C4-2B (cell line): ENCODE data around the gene KDM7A.

Experiments used
- H3K27ac ChIP-seq: fragments of 450-650 bp; 2 replicates; pipeline ENCODE4 v1.5.1; 2017
- ZFX ChIP-seq: fragments of 450-650 bp; IDR thresholded peaks from 2 replicates; pipeline ENCODE4 v1.6.1; 2017
- TF ChIP-seq, protein P1 (sequence below): fragments of 450-650 bp; conservative IDR thresholded peaks from 2 replicates; pipeline ENCODE4 v1.5.1; 2017; ENCODE audit warnings: mild to moderate bottlenecking

The KDM7A gene

DNA sequence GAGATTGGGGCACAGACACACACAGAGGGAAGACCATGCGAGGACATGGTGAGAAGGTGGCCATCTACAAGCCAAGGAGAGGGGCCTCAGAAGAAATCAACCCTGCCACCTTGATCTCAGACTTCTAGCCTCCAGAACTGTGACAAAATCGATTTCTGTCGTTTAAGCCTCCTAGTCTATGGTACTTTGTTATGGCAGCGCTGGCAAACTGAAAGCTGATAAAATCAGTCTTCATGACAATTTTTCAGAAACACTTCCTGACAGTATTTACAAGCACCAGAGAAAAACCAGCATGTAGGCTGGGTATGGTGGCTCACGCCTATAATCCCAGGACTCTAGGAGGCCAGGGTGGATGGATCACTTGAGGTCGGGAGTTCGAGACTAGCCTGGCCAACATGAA, 118.3 kb downstream of the KDM7A start:
- no peak for TF ChIP-seq ZFX

DNA sequence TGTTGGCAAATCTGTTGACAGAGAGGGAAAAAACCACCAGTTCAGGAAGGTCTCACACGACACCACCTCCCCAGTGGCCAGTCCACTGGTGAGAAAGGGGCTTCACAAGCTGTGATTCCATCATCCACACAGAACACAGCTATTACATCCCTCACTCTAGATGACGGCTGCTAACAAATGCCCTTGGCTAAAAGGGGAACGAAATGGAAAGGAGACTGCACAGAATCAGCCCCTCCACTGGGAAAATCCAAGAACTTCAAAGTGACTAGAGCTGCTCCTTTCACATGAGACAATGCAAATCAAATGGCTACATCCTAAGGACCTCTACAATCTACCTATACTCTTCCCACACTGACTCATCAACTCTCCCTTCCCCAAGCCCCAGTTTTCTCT, 119.6 kb downstream of the KDM7A start:
- no peak for TF ChIP-seq ZFX
- TF ChIP-seq, protein P1, sequence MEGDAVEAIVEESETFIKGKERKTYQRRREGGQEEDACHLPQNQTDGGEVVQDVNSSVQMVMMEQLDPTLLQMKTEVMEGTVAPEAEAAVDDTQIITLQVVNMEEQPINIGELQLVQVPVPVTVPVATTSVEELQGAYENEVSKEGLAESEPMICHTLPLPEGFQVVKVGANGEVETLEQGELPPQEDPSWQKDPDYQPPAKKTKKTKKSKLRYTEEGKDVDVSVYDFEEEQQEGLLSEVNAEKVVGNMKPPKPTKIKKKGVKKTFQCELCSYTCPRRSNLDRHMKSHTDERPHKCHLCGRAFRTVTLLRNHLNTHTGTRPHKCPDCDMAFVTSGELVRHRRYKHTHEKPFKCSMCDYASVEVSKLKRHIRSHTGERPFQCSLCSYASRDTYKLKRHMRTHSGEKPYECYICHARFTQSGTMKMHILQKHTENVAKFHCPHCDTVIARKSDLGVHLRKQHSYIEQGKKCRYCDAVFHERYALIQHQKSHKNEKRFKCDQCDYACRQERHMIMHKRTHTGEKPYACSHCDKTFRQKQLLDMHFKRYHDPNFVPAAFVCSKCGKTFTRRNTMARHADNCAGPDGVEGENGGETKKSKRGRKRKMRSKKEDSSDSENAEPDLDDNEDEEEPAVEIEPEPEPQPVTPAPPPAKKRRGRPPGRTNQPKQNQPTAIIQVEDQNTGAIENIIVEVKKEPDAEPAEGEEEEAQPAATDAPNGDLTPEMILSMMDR: no peak

More for the DNA sequence above, 118.3 kb downstream of the KDM7A start:
- H3K27ac ChIP-seq: no peak overlapping the region

DNA sequence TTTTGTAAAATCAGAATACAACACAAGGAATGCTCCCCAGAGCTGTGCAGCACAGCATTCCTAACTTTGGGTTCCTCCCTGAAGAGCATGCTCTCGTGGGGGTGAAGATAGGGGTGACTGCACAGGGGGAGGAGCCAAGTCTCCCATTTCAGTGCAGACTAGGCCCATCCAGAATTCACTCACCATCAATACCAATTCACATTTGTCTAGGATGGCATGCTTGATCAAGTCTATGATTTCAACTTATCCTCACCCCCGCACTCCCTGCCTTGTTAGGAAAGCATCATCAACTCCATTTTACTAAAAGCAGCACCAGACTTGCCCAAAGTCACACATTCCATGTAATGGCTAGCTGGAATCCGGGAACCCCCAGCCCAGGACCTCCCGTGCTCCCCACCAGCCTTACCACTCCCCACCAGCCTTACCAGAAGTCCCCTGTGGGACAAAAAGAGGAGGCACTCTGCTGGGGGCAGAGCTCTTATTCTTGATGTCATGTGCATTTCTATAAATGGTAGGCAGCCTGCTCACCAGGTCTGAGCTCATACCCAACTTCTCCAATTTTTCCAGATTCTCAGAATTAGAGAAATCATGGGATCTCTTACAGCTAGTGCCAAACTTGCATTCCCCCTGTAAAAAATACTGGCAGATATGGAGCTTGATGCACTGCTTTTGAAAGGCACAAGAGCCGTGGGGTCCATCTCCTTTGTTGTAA, 120.2 kb downstream of the KDM7A start:
- no peak for TF ChIP-seq ZFX
- TF ChIP-seq, protein P1: no peak
- no peak overlapping the region for H3K27ac ChIP-seq

More for the DNA sequence above, 119.6 kb downstream of the KDM7A start:
- no peak overlapping the region for H3K27ac ChIP-seq

GRCh38 chr7:140055833-140056232, 121.0 kb downstream of the KDM7A start:
- no peak overlapping the region for H3K27ac ChIP-seq
- TF ChIP-seq, protein P1: no peak
- no peak for TF ChIP-seq ZFX

- no peak overlapping the region for H3K27ac ChIP-seq
These were observed 122.0 kb downstream of the KDM7A start for GRCh38 chr7:140054751-140055150.

DNA sequence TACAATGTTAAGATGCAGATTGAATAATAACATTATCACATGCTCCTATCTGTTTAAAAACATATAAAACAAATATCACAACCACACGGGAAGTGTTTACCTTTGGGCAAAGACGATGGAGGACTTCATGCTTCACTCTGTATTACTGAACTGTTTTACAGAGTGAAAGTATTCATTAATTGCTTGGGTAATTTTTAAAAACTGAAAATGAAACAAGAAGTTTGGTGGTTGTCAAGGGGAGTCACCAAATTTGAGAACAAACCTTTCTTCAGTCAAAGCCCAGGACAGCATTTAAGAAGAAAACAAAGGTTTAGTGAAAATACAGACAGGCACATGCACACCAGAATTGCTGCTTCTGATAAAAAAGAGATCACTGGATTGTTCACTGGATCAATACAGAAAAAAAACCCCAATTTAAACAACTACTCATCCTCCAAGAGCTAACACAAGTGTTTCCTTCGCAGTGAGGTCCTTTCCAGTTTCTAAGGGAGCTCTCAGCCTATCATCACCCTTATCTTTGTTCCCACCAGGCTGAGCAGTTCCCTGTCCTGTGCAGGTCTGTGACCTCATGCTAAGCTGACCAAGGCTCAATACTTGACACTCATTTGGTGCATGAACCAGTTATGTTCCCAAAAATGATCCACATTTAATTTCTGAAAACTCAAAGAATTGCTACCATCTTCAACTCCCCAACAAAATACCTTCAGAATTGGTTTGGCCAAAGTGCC, 122.8 kb downstream of the KDM7A start:
- H3K27ac ChIP-seq: no peak overlapping the region
- no peak for TF ChIP-seq ZFX
- TF ChIP-seq, protein P1: no peak

More at GRCh38 chr7:140054751-140055150, 122.0 kb downstream of the KDM7A start:
- TF ChIP-seq ZFX: no peak
- TF ChIP-seq, protein P1: no peak

DNA sequence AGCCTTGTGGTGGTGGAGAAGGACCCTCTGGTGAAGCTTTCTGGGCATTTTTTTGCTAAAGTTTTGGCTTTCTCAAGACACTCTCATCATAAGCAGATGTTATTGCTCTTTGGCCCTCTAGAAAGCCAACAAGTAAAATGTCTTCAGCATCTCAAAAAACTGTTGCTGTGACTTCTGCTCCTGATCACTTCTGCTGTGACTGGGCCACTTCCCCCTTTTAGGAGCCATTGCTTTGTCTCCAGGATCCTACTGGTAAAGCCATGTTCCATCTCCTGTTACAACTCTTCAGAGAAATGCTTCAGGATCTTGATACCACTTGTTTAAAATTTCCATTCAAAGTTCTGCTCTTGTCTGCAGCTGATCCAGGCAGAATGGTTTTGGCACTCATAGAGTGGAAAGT, 125.0 kb downstream of the KDM7A start:
- TF ChIP-seq ZFX: no peak
- no peak overlapping the region for H3K27ac ChIP-seq

DNA sequence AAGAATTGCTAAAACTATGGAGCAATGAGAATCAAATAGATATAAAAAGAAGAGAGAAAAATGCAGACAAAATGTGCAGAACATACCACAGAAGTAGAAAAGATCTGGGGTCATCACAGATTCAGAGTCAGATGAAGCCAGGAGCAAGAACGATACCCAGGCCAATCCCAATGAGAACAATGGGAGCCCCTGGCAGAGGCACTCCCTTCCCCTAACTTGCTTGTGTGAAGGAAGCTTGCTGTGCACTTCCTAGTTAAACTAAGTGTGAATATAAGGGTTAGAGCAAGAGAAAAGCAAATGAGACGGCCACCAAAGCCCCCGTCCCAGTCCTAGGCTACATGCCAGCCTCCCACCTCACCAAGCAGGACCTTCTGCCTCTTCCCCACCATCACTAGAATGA, 126.7 kb downstream of the KDM7A start:
- H3K27ac ChIP-seq: peak overlapping the region; percentile 57; the same call in 1 of the 2 replicates
- TF ChIP-seq ZFX: no peak
- TF ChIP-seq, protein P1: no peak
